ENCODE measurements around the gene EP400.

EP400 gene

GRCh38 chr12:132019891-132020290 lies 70.1 kb downstream of the EP400 start:
- no peak for DNase-seq (ENCODE audit: low spot score)

GRCh38 chr12:132020292-132020691 lies 70.5 kb downstream of the EP400 start:
- DNase-seq (ENCODE audit: low spot score) = no peak

GRCh38 chr12:132021031-132021871 lies 71.5 kb downstream of the EP400 start:
- no peak for DNase-seq (ENCODE audit: low spot score)

- DNase-seq (ENCODE audit: low spot score) = no peak
These were observed 72.2 kb downstream of the EP400 start for GRCh38 chr12:132021965-132022364.

GRCh38 chr12:132023658-132024057 lies 73.9 kb downstream of the EP400 start:
- no peak for DNase-seq (ENCODE audit: low spot score)

- no peak for DNase-seq (ENCODE audit: low spot score)
These were observed 75.0 kb downstream of the EP400 start for GRCh38 chr12:132024758-132025157.

GRCh38 chr12:132025526-132025925 lies 75.8 kb downstream of the EP400 start:
- no peak for DNase-seq (ENCODE audit: low spot score)

GRCh38 chr12:132026061-132026795 lies 76.5 kb downstream of the EP400 start:
- DNase-seq (ENCODE audit: low spot score) = no peak

GRCh38 chr12:132026796-132027500 lies 77.2 kb downstream of the EP400 start:
- no peak for DNase-seq (ENCODE audit: low spot score)

GRCh38 chr12:132027636-132028035 lies 77.9 kb downstream of the EP400 start:
- DNase-seq (ENCODE audit: low spot score) = no peak

GRCh38 chr12:132028111-132028510 lies 78.4 kb downstream of the EP400 start:
- no peak for DNase-seq (ENCODE audit: low spot score)

GRCh38 chr12:132029503-132030300 lies 80.0 kb downstream of the EP400 start:
- no peak for DNase-seq (ENCODE audit: low spot score)

- DNase-seq (ENCODE audit: low spot score) = no peak
These were observed 80.8 kb downstream of the EP400 start for GRCh38 chr12:132030367-132031038.

- no peak for DNase-seq (ENCODE audit: low spot score)
These were observed 83.9 kb downstream of the EP400 start for GRCh38 chr12:132033627-132034026.

GRCh38 chr12:132036063-132036683 lies 86.4 kb downstream of the EP400 start:
- DNase-seq (ENCODE audit: low spot score) = no peak

- DNase-seq (ENCODE audit: low spot score) = no peak
These were observed 91.3 kb downstream of the EP400 start for GRCh38 chr12:132040906-132041606.

GRCh38 chr12:132043216-132043615 lies 93.5 kb downstream of the EP400 start:
- no peak for DNase-seq (ENCODE audit: low spot score)

GRCh38 chr12:132043770-132044467 lies 94.2 kb downstream of the EP400 start:
- DNase-seq (ENCODE audit: low spot score) = no peak

- DNase-seq (ENCODE audit: low spot score) = no peak
These were observed 95.1 kb downstream of the EP400 start for GRCh38 chr12:132044661-132045412.

All from HuH-7.5 (cell line).